HEK293T (cell line): ENCODE data around the gene CCDC51.

Experiments used
- CTCF ChIA-PET: fragments of 350-600 bp; formaldehyde crosslinking; extraction: SDS; loops from one replicate; lab custom pipeline; 2021; ENCODE audit warnings: antibody characterized with exemption, inconsistent platforms; lab: Yijun Ruan, JAX
- POLR2A ChIA-PET: fragments of 350-600 bp; formaldehyde crosslinking; extraction: SDS; loops from one replicate; lab custom pipeline; 2020; ENCODE audit warnings: antibody characterized with exemption, inconsistent platforms; lab: Yijun Ruan, JAX
- DNase-seq: peaks from one replicate; pipeline ENCODE4 v3.0.0; 2012; ENCODE audit warnings: mixed read lengths; ENCODE audit errors: extremely low spot score
- ARNT ChIP-seq: fragments of 450-650 bp; IDR thresholded peaks from 2 replicates; pipeline ENCODE4 v1.6.1; 2017; ENCODE audit warnings: mild to moderate bottlenecking
- BHLHE40 ChIP-seq: fragments of 450-650 bp; IDR thresholded peaks from 2 replicates; pipeline ENCODE4 v1.6.1; 2016; ENCODE audit warnings: mild to moderate bottlenecking, moderate library complexity, borderline replicate concordance
- CTBP1 ChIP-seq: fragments of 450-650 bp; IDR thresholded peaks from 2 replicates; pipeline ENCODE4 v1.6.1; 2016; ENCODE audit warnings: borderline replicate concordance
- ELF4 ChIP-seq: fragments of 450-650 bp; IDR thresholded peaks from 2 replicates; pipeline ENCODE4 v1.6.1; 2017; ENCODE audit warnings: antibody characterized with exemption
- FOXK2 ChIP-seq: fragments of 450-650 bp; IDR thresholded peaks from 2 replicates; pipeline ENCODE4 v1.6.1; 2016; ENCODE audit warnings: mild to moderate bottlenecking
- FOXM1 ChIP-seq: fragments of 450-650 bp; IDR thresholded peaks from 2 replicates; pipeline ENCODE4 v1.6.1; 2017; ENCODE audit warnings: mild to moderate bottlenecking, borderline replicate concordance
- HDGF ChIP-seq: fragments of 450-650 bp; IDR thresholded peaks from 2 replicates; pipeline ENCODE4 v1.6.1; 2017; ENCODE audit warnings: antibody characterized with exemption, borderline replicate concordance
- L3MBTL2 ChIP-seq: fragments of 450-650 bp; conservative IDR thresholded peaks from 2 replicates; pipeline ENCODE4 v1.6.1; 2016; ENCODE audit warnings: mild to moderate bottlenecking
- LEF1 ChIP-seq: fragments of 450-650 bp; IDR thresholded peaks from 2 replicates; pipeline ENCODE4 v1.6.1; 2017; ENCODE audit warnings: mild to moderate bottlenecking, borderline replicate concordance
- NFRKB ChIP-seq: fragments of 450-650 bp; IDR thresholded peaks from 2 replicates; pipeline ENCODE4 v1.6.1; 2016; ENCODE audit warnings: mild to moderate bottlenecking, moderate library complexity
- PKNOX1 ChIP-seq: fragments of 450-650 bp; IDR thresholded peaks from 2 replicates; pipeline ENCODE4 v1.6.1; 2016
- SP1 ChIP-seq: fragments of 450-650 bp; IDR thresholded peaks from 2 replicates; pipeline ENCODE4 v1.6.1; 2017
- SUZ12 ChIP-seq: fragments of 450-650 bp; IDR thresholded peaks from 2 replicates; pipeline ENCODE4 v1.6.1; 2016; ENCODE audit warnings: mild to moderate bottlenecking
- TARDBP ChIP-seq: fragments of 450-650 bp; IDR thresholded peaks from 2 replicates; pipeline ENCODE4 v1.6.1; 2016
- ZNF384 ChIP-seq: fragments of 450-650 bp; IDR thresholded peaks from 2 replicates; pipeline ENCODE4 v1.6.1; 2016

The CCDC51 gene

GRCh38 chr3:48434591-48435222 lies 5.2 kb downstream of the CCDC51 start:
- DNase-seq = no peak
- no peak for TF ChIP-seq L3MBTL2
- TF ChIP-seq LEF1 = no peak
- TF ChIP-seq SUZ12 = no peak
- TF ChIP-seq CTBP1 = no peak
- no peak for TF ChIP-seq ARNT
- no peak for TF ChIP-seq NFRKB
- no peak for TF ChIP-seq PKNOX1
- no peak for TF ChIP-seq HDGF
- CTCF ChIA-PET = interaction anchor here (1.7 to 6.3 kb wide), 3 partner anchors 33 to 194 kb away, joined by 10 to 213 read pairs (median 14); partner anchors contain the start of genes SHISA5 and ZNF589
- POLR2A ChIA-PET = interaction anchor here (0.8 to 1.0 kb wide), 2 partner anchors 12 to 34 kb away, joined by 3 to 5 read pairs; partner anchors contain the start of gene ATRIP

GRCh38 chr3:48433472-48434118 lies 6.3 kb downstream of the CCDC51 start:
- ChIA-PET CTCF (interaction anchor here (6.3 kb wide), 1 partner anchor 32 kb away, joined by 213 read pairs; no protein-coding TSS in a partner anchor), POLR2A (interaction anchor here (0.8 to 1.5 kb wide), 2 partner anchors 13 to 33 kb away, joined by 5 read pairs; partner anchors contain the start of gene ATRIP)
- TF ChIP-seq CTBP1 = no peak
- no peak for TF ChIP-seq ELF4
- no peak for TF ChIP-seq SP1
- no peak for TF ChIP-seq FOXM1
- no peak for TF ChIP-seq SUZ12
- no peak for TF ChIP-seq PKNOX1
- DNase-seq = no peak

GRCh38 chr3:48432411-48433371 lies 7.2 kb downstream of the CCDC51 start:
- POLR2A ChIA-PET = interaction anchor here (0.8 to 1.5 kb wide), 5 partner anchors 8 to 192 kb away, joined by 3 to 5 read pairs (median 3); partner anchors contain the start of genes ATRIP and ZNF589
- DNase-seq = no peak
- CTCF ChIA-PET = interaction anchor here (0.6 to 6.3 kb wide), 4 partner anchors 14 to 269 kb away, joined by 3 to 213 read pairs (median 6); partner anchors contain the start of gene ATRIP
- TF ChIP-seq LEF1 (no peak), PKNOX1 (no peak), SP1 (no peak), FOXK2 (no peak), ELF4 (no peak), L3MBTL2 (no peak), CTBP1 (no peak), TARDBP (no peak), HDGF (no peak), FOXM1 (no peak), ZNF384 (no peak), NFRKB (no peak), SUZ12 (no peak), BHLHE40 (no peak), ARNT (no peak)

- POLR2A ChIA-PET = interaction anchor here (1.0 to 2.6 kb wide), 4 partner anchors 8 to 42 kb away, joined by 3 to 14 read pairs (median 3); partner anchors contain the start of genes CCDC51 and TMA7
- no peak for DNase-seq
- CTCF ChIA-PET = interaction anchor here (1.8 to 6.3 kb wide), 2 partner anchors 23 to 30 kb away, joined by 9 to 213 read pairs; no protein-coding TSS in a partner anchor
- no peak for TF ChIP-seq HDGF
- no peak for TF ChIP-seq ZNF384
- TF ChIP-seq PKNOX1 = no peak
- TF ChIP-seq NFRKB = no peak
- no peak for TF ChIP-seq LEF1
- no peak for TF ChIP-seq FOXM1
- TF ChIP-seq FOXK2 = no peak
- TF ChIP-seq ELF4 = no peak
- TF ChIP-seq BHLHE40 = no peak
- TF ChIP-seq L3MBTL2 = no peak
Observed at GRCh38 chr3:48431224-48432029, 8.5 kb downstream of the CCDC51 start.
